ENCODE data around the gene MED27.
"Not testable (repeated sequence)": the region's sequence is repeated elsewhere in the genome, so short reads cannot be mapped to it uniquely, and the experiment has no call there.

Gene MED27

GRCh38 chr9:132061526-132061925 is 18.1 kb downstream of the MED27 start:
- H3K36me3 Mint-ChIP-seq, result peaks cover 19% of the 10 kb centered on the region
- no peak overlapping the region for H3K27ac Mint-ChIP-seq
- no peak overlapping the region for H3K4me3 Mint-ChIP-seq
- H3K9me3 Mint-ChIP-seq, result no peaks in the 10 kb centered on the region
- H3K4me1 Mint-ChIP-seq, result peaks cover 8% of the 10 kb centered on the region
- H3K27me3 Mint-ChIP-seq, result no peaks in the 10 kb centered on the region

GRCh38 chr9:132059361-132059760 is 20.3 kb downstream of the MED27 start:
- no peaks in the 10 kb centered on the region for H3K9me3 Mint-ChIP-seq
- H3K36me3 Mint-ChIP-seq, result peaks cover 16% of the 10 kb centered on the region
- peaks cover 27% of the 10 kb centered on the region for H3K4me1 Mint-ChIP-seq
- no peak overlapping the region for H3K4me3 Mint-ChIP-seq
- no peak overlapping the region for H3K27ac Mint-ChIP-seq
- H3K27me3 Mint-ChIP-seq, result no peaks in the 10 kb centered on the region

GRCh38 chr9:132058226-132058625 is 21.4 kb downstream of the MED27 start:
- H3K9me3 Mint-ChIP-seq, H3K27ac Mint-ChIP-seq, H3K27me3 Mint-ChIP-seq, H3K4me3 Mint-ChIP-seq: not testable (repeated sequence)
- H3K4me1 Mint-ChIP-seq, result peaks cover 27% of the 10 kb centered on the region
- peaks cover 16% of the 10 kb centered on the region for H3K36me3 Mint-ChIP-seq

- Mint-ChIP-seq H3K4me3 (no peak overlapping the region), H3K27ac (no peak overlapping the region), H3K36me3 (peaks cover 16% of the 10 kb centered on the region), H3K27me3 (no peaks in the 10 kb centered on the region), H3K4me1 (peaks cover 31% of the 10 kb centered on the region), H3K9me3 (no peaks in the 10 kb centered on the region)
Observed at GRCh38 chr9:132056717-132057560, 22.7 kb downstream of the MED27 start.

GRCh38 chr9:132055756-132056155 is 23.9 kb downstream of the MED27 start:
- H3K4me3 Mint-ChIP-seq, result no peak overlapping the region
- H3K27ac Mint-ChIP-seq, result no peak overlapping the region
- no peaks in the 10 kb centered on the region for H3K9me3 Mint-ChIP-seq
- H3K4me1 Mint-ChIP-seq, result peaks cover 32% of the 10 kb centered on the region
- H3K36me3 Mint-ChIP-seq, result peaks cover 16% of the 10 kb centered on the region
- H3K27me3 Mint-ChIP-seq, result no peaks in the 10 kb centered on the region

GRCh38 chr9:132054024-132054423 is 25.6 kb downstream of the MED27 start:
- H3K27me3 Mint-ChIP-seq, result no peaks in the 10 kb centered on the region
- H3K4me1 Mint-ChIP-seq, result peaks cover 44% of the 10 kb centered on the region
- no peaks in the 10 kb centered on the region for H3K9me3 Mint-ChIP-seq
- no peak overlapping the region for H3K27ac Mint-ChIP-seq
- peaks cover 10% of the 10 kb centered on the region for H3K36me3 Mint-ChIP-seq
- H3K4me3 Mint-ChIP-seq, result no peak overlapping the region

GRCh38 chr9:132049900-132050299 is 29.8 kb downstream of the MED27 start:
- Mint-ChIP-seq H3K27ac (no peak overlapping the region), H3K4me1 (peaks cover 42% of the 10 kb centered on the region), H3K4me3 (no peak overlapping the region), H3K27me3 (no peaks in the 10 kb centered on the region), H3K9me3 (no peaks in the 10 kb centered on the region), H3K36me3 (peaks cover 4% of the 10 kb centered on the region)

GRCh38 chr9:132049323-132049882 is 30.3 kb downstream of the MED27 start:
- H3K27me3 Mint-ChIP-seq, result no peaks in the 10 kb centered on the region
- peaks cover 4% of the 10 kb centered on the region for H3K36me3 Mint-ChIP-seq
- peaks cover 41% of the 10 kb centered on the region for H3K4me1 Mint-ChIP-seq
- H3K4me3 Mint-ChIP-seq, result no peak overlapping the region
- no peak overlapping the region for H3K27ac Mint-ChIP-seq
- no peaks in the 10 kb centered on the region for H3K9me3 Mint-ChIP-seq

- no peak overlapping the region for H3K27ac Mint-ChIP-seq
- peaks cover 4% of the 10 kb centered on the region for H3K36me3 Mint-ChIP-seq
- H3K4me1 Mint-ChIP-seq, result peaks cover 39% of the 10 kb centered on the region
- H3K4me3 Mint-ChIP-seq, result no peak overlapping the region
- H3K9me3 Mint-ChIP-seq, result no peaks in the 10 kb centered on the region
- no peaks in the 10 kb centered on the region for H3K27me3 Mint-ChIP-seq
Observed at GRCh38 chr9:132048201-132048600, 31.5 kb downstream of the MED27 start.

GRCh38 chr9:132046456-132046855 is 33.2 kb downstream of the MED27 start:
- H3K9me3 Mint-ChIP-seq, result no peaks in the 10 kb centered on the region
- H3K4me3 Mint-ChIP-seq, result no peak overlapping the region
- H3K27ac Mint-ChIP-seq, result no peak overlapping the region
- peaks cover 35% of the 10 kb centered on the region for H3K4me1 Mint-ChIP-seq
- no peaks in the 10 kb centered on the region for H3K27me3 Mint-ChIP-seq
- peaks cover 6% of the 10 kb centered on the region for H3K36me3 Mint-ChIP-seq

- Mint-ChIP-seq H3K4me3 (no peak overlapping the region), H3K27me3 (no peaks in the 10 kb centered on the region), H3K9me3 (no peaks in the 10 kb centered on the region), H3K27ac (no peak overlapping the region), H3K4me1 (peaks cover 25% of the 10 kb centered on the region), H3K36me3 (peaks cover 4% of the 10 kb centered on the region)
Observed at GRCh38 chr9:132044176-132044875, 35.3 kb downstream of the MED27 start.

GRCh38 chr9:132043708-132044107 is 36.0 kb downstream of the MED27 start:
- no peaks in the 10 kb centered on the region for H3K9me3 Mint-ChIP-seq
- H3K27ac Mint-ChIP-seq, result no peak overlapping the region
- no peak overlapping the region for H3K4me3 Mint-ChIP-seq
- H3K4me1 Mint-ChIP-seq, result peaks cover 19% of the 10 kb centered on the region
- peaks cover 4% of the 10 kb centered on the region for H3K36me3 Mint-ChIP-seq
- no peaks in the 10 kb centered on the region for H3K27me3 Mint-ChIP-seq

GRCh38 chr9:132042324-132042723 is 37.3 kb downstream of the MED27 start:
- Mint-ChIP-seq H3K4me1 (peaks cover 14% of the 10 kb centered on the region), H3K36me3 (peaks cover 6% of the 10 kb centered on the region), H3K27ac (no peak overlapping the region), H3K9me3 (no peaks in the 10 kb centered on the region), H3K4me3 (no peak overlapping the region), H3K27me3 (no peaks in the 10 kb centered on the region)

GRCh38 chr9:132041798-132042197 is 37.9 kb downstream of the MED27 start:
- Mint-ChIP-seq H3K9me3 (no peaks in the 10 kb centered on the region), H3K27me3 (no peaks in the 10 kb centered on the region), H3K36me3 (peaks cover 6% of the 10 kb centered on the region), H3K4me3 (no peak overlapping the region), H3K27ac (no peak overlapping the region), H3K4me1 (peaks cover 12% of the 10 kb centered on the region)

GRCh38 chr9:132040808-132041207 is 38.9 kb downstream of the MED27 start:
- no peak overlapping the region for H3K27ac Mint-ChIP-seq
- H3K36me3 Mint-ChIP-seq, result peaks cover 6% of the 10 kb centered on the region
- H3K9me3 Mint-ChIP-seq, result no peaks in the 10 kb centered on the region
- H3K4me1 Mint-ChIP-seq, result peaks cover 18% of the 10 kb centered on the region
- no peak overlapping the region for H3K4me3 Mint-ChIP-seq
- H3K27me3 Mint-ChIP-seq, result no peaks in the 10 kb centered on the region

GRCh38 chr9:132040246-132040645 is 39.4 kb downstream of the MED27 start:
- peaks cover 20% of the 10 kb centered on the region for H3K4me1 Mint-ChIP-seq
- no peaks in the 10 kb centered on the region for H3K9me3 Mint-ChIP-seq
- H3K36me3 Mint-ChIP-seq, result peaks cover 6% of the 10 kb centered on the region
- no peak overlapping the region for H3K4me3 Mint-ChIP-seq
- no peak overlapping the region for H3K27ac Mint-ChIP-seq
- no peaks in the 10 kb centered on the region for H3K27me3 Mint-ChIP-seq

Measured in activated naive CD4-positive, alpha-beta T cell treated with anti-CD3 and anti-CD28 coated beads, Interleukin-2, amount 50 U/mL, for 24 hours (primary cell).